IMR-90 (cell line): ENCODE measurements around the gene TNFRSF21. TPM values are rescaled to one million over a fixed set of nuclear protein-coding genes. Genes with fewer than 3 reads are reported as not detected.

Experiments
- ATAC-seq: fragments of 200-7000 bp; cut with Tn5 transposase; 2 replicates; pipeline ENCODE4 v1.9.1; 2020; ENCODE audit warnings: low read depth, mild to moderate bottlenecking, moderate library complexity
- BruUV-seq: library from RNA; stranded (reverse); fragments of 400-500 nt; replicated peaks from 2 replicates; lab custom pipeline; 2021; lab: Mats Ljungman, UMichigan
- CTCF ChIA-PET: fragments of 300-600 bp; formaldehyde crosslinking; extraction: SDS; loops from one replicate; lab custom pipeline; 2021; ENCODE audit warnings: antibody characterized with exemption; lab: Yijun Ruan, JAX
- POLR2A ChIA-PET: fragments of 300-600 bp; sonication (Branson Sonifier 250); formaldehyde crosslinking; loops from one replicate; lab custom pipeline; 2022; ENCODE audit warnings: antibody characterized with exemption; ENCODE audit not compliant: unreplicated experiment; lab: Charles Lee
- DNase-seq: peaks from one replicate; pipeline ENCODE4 v3.0.0; 2013
- H2AFZ ChIP-seq: replicated peaks from 2 replicates; pipeline ENCODE3; 2013; ENCODE audit warnings: low read length, mild to moderate bottlenecking; ENCODE audit not compliant: poor library complexity
- H2AK5ac ChIP-seq: 2 replicates; pipeline ENCODE4 v1.6.1; 2013; ENCODE audit warnings: low read depth, low read length, inconsistent platforms
- H2AK9ac ChIP-seq: replicated peaks from 2 replicates; pipeline ENCODE3; 2013; ENCODE audit warnings: mild to moderate bottlenecking, low read depth, low read length, moderate library complexity; ENCODE audit not compliant: poor library complexity
- H2BK120ac ChIP-seq: 2 replicates; pipeline ENCODE4 v1.6.1; 2013; ENCODE audit warnings: low read depth, low read length, inconsistent platforms
- H2BK15ac ChIP-seq: 3 replicates; pipeline ENCODE4 v1.6.1; 2013; ENCODE audit warnings: low read depth, low read length, inconsistent platforms
- H2BK20ac ChIP-seq: 2 replicates; pipeline ENCODE4 v1.6.1; 2013; ENCODE audit warnings: low read depth, mild to moderate bottlenecking, inconsistent platforms, low read length, moderate library complexity
- H2BK5ac ChIP-seq: 2 replicates; pipeline ENCODE4 v1.6.1; 2013; ENCODE audit warnings: mild to moderate bottlenecking, low read depth, low read length, inconsistent platforms; ENCODE audit not compliant: poor library complexity, severe bottlenecking
- H3K14ac ChIP-seq: replicated peaks from 2 replicates; pipeline ENCODE4 v1.6.1; 2013; ENCODE audit warnings: low read depth, low read length, inconsistent platforms
- H3K18ac ChIP-seq: 2 replicates; pipeline ENCODE4 v1.6.1; 2013; ENCODE audit warnings: low read depth, low read length, control low read depth
- H3K23ac ChIP-seq: 2 replicates; pipeline ENCODE4 v1.6.1; 2013; ENCODE audit warnings: low read depth, low read length, inconsistent platforms
- H3K27ac ChIP-seq: 2 replicates; pipeline ENCODE4 v1.5.1; 2013; ENCODE audit warnings: mild to moderate bottlenecking, control low read depth, low read length; ENCODE audit not compliant: insufficient read depth
- H3K27me3 ChIP-seq: 2 replicates; pipeline ENCODE4 v1.6.1; 2013; ENCODE audit warnings: low read length; ENCODE audit not compliant: control insufficient read depth, insufficient read depth
- H3K36me3 ChIP-seq: 2 replicates; pipeline ENCODE4 v1.6.1; 2013; ENCODE audit warnings: low read length, mixed read lengths; ENCODE audit not compliant: control insufficient read depth, insufficient read depth
- H3K4ac ChIP-seq: 2 replicates; pipeline ENCODE4 v1.6.1; 2013; ENCODE audit warnings: low read depth, low read length, inconsistent platforms
- H3K4me1 ChIP-seq: 2 replicates; pipeline ENCODE4 v1.6.1; 2013; ENCODE audit warnings: low read length, mixed read lengths; ENCODE audit not compliant: control insufficient read depth, insufficient read depth
- H3K4me2 ChIP-seq: 2 replicates; pipeline ENCODE4 v1.6.1; 2013; ENCODE audit warnings: low read depth, mild to moderate bottlenecking, control low read depth, low read length, moderate library complexity
- H3K4me3 ChIP-seq: 2 replicates; pipeline ENCODE4 v1.5.1; 2013; ENCODE audit warnings: low read depth, mild to moderate bottlenecking, control low read depth, low read length, moderate library complexity; ENCODE audit not compliant: insufficient read depth
- H3K56ac ChIP-seq: 2 replicates; pipeline ENCODE4 v1.6.1; 2013; ENCODE audit warnings: low read length, inconsistent platforms; ENCODE audit not compliant: insufficient read depth; ENCODE audit errors: extremely low read depth
- H3K79me1 ChIP-seq, 2 experiments: 2 replicates each; pipeline ENCODE4 v1.6.1; 2013; ENCODE audit warnings: low read length in 2 of 2, inconsistent platforms in 1 of 2, low read depth in 1 of 2
- H3K9ac ChIP-seq: 2 replicates; pipeline ENCODE4 v1.6.1; 2013; ENCODE audit warnings: low read depth, low read length, control low read depth
- H3K9me1 ChIP-seq: 2 replicates; pipeline ENCODE4 v1.6.1; 2013; ENCODE audit warnings: low read length, inconsistent platforms; ENCODE audit not compliant: insufficient read depth
- H3K9me3 ChIP-seq: 2 replicates; pipeline ENCODE4 v1.6.1; 2013; ENCODE audit warnings: low read length; ENCODE audit not compliant: control insufficient read depth, insufficient read depth
- H4K20me1 ChIP-seq: 2 replicates; pipeline ENCODE4 v1.6.1; 2013; ENCODE audit warnings: low read length, inconsistent platforms; ENCODE audit not compliant: insufficient read depth
- H4K5ac ChIP-seq: 2 replicates; pipeline ENCODE4 v1.6.1; 2013; ENCODE audit warnings: mild to moderate bottlenecking, low read depth, low read length, control low read depth
- H4K8ac ChIP-seq, 2 experiments: 2 replicates each; pipeline ENCODE4 v1.6.1; 2013; ENCODE audit warnings: low read depth in 2 of 2, low read length in 2 of 2, control low read depth in 1 of 2, inconsistent platforms in 1 of 2
- H4K91ac ChIP-seq: 2 replicates; pipeline ENCODE4 v1.6.1; 2013; ENCODE audit warnings: low read depth, low read length, inconsistent platforms; ENCODE audit not compliant: insufficient read depth
- CEBPB ChIP-seq: IDR thresholded peaks from 2 replicates; pipeline ENCODE4 v1.6.1; 2012; ENCODE audit warnings: low read depth, low read length, improper control_type of control experiment
- CHD1 ChIP-seq: IDR thresholded peaks from 2 replicates; pipeline ENCODE4 v1.6.1; 2012; ENCODE audit warnings: low read depth, low read length, improper control_type of control experiment
- FOS ChIP-seq: fragments of 150-350 bp; IDR thresholded peaks from 2 replicates; pipeline ENCODE4 v1.6.1; 2016; ENCODE audit warnings: low read depth, low read length
- MAFK ChIP-seq: IDR thresholded peaks from 2 replicates; pipeline ENCODE4 v1.6.1; 2012; ENCODE audit warnings: low read depth, low read length, improper control_type of control experiment
- MAZ ChIP-seq: IDR thresholded peaks from 2 replicates; pipeline ENCODE4 v1.6.1; 2012; ENCODE audit warnings: low read depth, mild to moderate bottlenecking, low read length, improper control_type of control experiment, moderate library complexity, borderline replicate concordance
- RAD21 ChIP-seq: IDR thresholded peaks from 2 replicates; pipeline ENCODE4 v1.6.1; 2012; ENCODE audit warnings: low read length, improper control_type of control experiment
- RCOR1 ChIP-seq: IDR thresholded peaks from 2 replicates; pipeline ENCODE4 v1.6.1; 2012; ENCODE audit warnings: mild to moderate bottlenecking, low read length, improper control_type of control experiment; ENCODE audit not compliant: insufficient replicate concordance
- RFX5 ChIP-seq: IDR thresholded peaks from 2 replicates; pipeline ENCODE4 v1.8.0; 2012; ENCODE audit warnings: low read depth, mild to moderate bottlenecking, low read length, moderate library complexity
- SMC3 ChIP-seq: fragments of 150-350 bp; IDR thresholded peaks from 2 replicates; pipeline ENCODE4 v1.6.1; 2016; ENCODE audit warnings: low read depth, mild to moderate bottlenecking, antibody characterized with exemption, low read length, moderate library complexity
- WGBS, 2 experiments: methylation state at CpG; one replicate each; pipeline versions ENCODE4 v1.1.5 to v1.1.7; 2013; ENCODE audit warnings: missing lambda C conversion rate in 2 of 2; ENCODE audit not compliant: insufficient read length in 1 of 2; ENCODE audit errors: extremely low coverage in 2 of 2; 5-methylcytosine and 5-hydroxymethylcytosine counted together
- dilution Hi-C: fragments of 300-500 bp; cut with HindIII; formaldehyde crosslinking; loops from one replicate; pipeline ENCODE4 v1.14.3; 2018; ENCODE audit warnings: low sequenced_read_pairs; ENCODE audit not compliant: unreplicated experiment
- in situ Hi-C: fragments of 300-500 bp; cut with MboI; formaldehyde crosslinking; loops from 3 replicates; pipeline ENCODE4 v1.14.3; 2019; ENCODE audit warnings: low sequenced_read_pairs, inconsistent platforms, mixed read lengths
- intact Hi-C: fragments of 100-400 bp; cut with micrococcal nuclease; formaldehyde crosslinking; loops from 2 replicates; pipeline ENCODE4 v1.10.0; 2022
- polyA plus RNA-seq, 3 experiments: library from polyadenylated mRNA; depleted of rRNA; stranded (reverse); fragments of >200 nt; gene quantifications; 2 replicates each; pipeline ENCODE4 v1.2.3, GENCODE V29; 2012; ENCODE audit warnings: low replicate concordance in 1 of 3
- total RNA-seq: library from RNA; depleted of rRNA; stranded (reverse); fragments of >200 nt; gene quantifications from 2 replicates; pipeline ENCODE4 v1.2.3, GENCODE V29; 2012
- TF ChIP-seq, protein P1 (sequence below): conservative IDR thresholded peaks from 2 replicates; pipeline ENCODE4 v1.5.1; 2012; ENCODE audit warnings: mild to moderate bottlenecking, low read depth, low read length, improper control_type of control experiment
- TF ChIP-seq, protein P2 (sequence below): fragments of 150-350 bp; IDR thresholded peaks from 2 replicates; pipeline ENCODE4 v1.6.1; 2016; ENCODE audit warnings: low read depth, mild to moderate bottlenecking, low read length, moderate library complexity, borderline replicate concordance
- TF ChIP-seq, protein P3 (sequence below): fragments of 150-350 bp; IDR thresholded peaks from 2 replicates; pipeline ENCODE4 v1.6.1; 2017; ENCODE audit warnings: mild to moderate bottlenecking, antibody characterized with exemption, low read length, low read depth

TNFRSF21 gene
- total and polyA plus RNA-seq, 2 of the 4 experiments (the other 2 are of a cell fraction), result 2.9 to 6.9 TPM

DNA sequence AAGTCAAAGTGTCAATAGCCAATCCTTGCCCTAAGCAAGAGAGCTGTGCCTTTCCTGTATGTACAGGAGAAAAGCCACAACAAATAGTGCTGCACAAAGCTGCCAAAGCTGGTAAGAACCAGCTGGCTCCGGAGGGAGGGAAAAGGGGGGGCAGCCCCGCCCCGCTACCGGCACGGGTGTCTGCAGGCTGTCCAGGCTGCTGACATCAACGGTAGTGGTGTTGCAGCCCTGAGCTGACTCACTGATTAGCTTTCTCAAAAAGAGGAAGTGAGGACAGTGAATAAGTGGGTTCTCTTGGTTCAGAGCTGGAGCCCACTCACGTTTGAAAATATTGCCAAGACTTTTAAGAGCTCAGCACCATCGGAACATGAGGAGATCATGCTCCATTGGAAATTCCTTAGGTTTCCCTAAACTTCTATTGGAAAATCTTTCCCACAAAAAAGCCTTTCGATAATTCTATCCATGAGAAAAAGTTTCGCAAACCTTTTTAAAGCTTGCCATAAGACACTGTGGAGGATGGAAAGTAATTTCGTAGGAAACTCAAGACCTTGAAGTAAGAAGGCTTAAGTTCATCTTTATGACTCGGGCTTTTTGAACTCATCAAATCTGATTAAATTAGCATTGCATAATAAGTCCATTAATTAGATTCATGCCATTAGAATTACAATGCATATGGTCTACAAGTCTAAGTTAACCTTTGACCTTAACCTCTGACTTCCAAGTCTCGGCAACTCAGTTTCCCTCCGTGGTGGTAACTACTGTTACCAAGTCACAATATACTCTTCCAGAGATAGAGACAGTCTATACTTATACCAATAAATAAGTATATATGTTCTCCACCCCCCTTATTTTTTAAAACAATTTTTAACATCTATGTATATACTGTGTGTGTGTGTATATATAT lies 67.0 kb downstream of the TNFRSF21 start:
- no peak overlapping the region for H2AK9ac ChIP-seq
- no peaks in the 10 kb centered on the region for H3K9me3 ChIP-seq
- H2BK120ac ChIP-seq, result no peak overlapping the region
- H3K27ac ChIP-seq, result 0 out of 2 replicates have a peak overlapping the region, but pooled peaks have one; percentile 4
- ATAC-seq (peak; percentile 96), DNase-seq (peak; percentile 90)
- no peak overlapping the region for H2BK20ac ChIP-seq
- peaks cover 3% of the 10 kb centered on the region; the same call in 1 of the 2 replicates for H3K4me1 ChIP-seq
- H3K79me1 ChIP-seq, result peaks cover 0 to 4% of the 10 kb centered on the region in 2 experiments; a peak in 1 of 4 replicates
- ChIA-PET CTCF (no interaction called here), POLR2A (interaction anchor here (0.5 kb wide), 1 partner anchor 47 kb away, joined by 3 read pairs; no protein-coding TSS in a partner anchor)
- H2BK15ac ChIP-seq, result peak overlapping the region; percentile 37; the same call in 1 of the 3 replicates
- H3K56ac ChIP-seq, result no peak overlapping the region
- no peak overlapping the region for H3K23ac ChIP-seq
- 0 out of 2 replicates have a peak, but pooled peaks cover 3% of the 10 kb centered on the region for H3K9me1 ChIP-seq
- H3K14ac ChIP-seq, result no peak overlapping the region
- in situ Hi-C loops, result no loop called here
- no peak overlapping the region; the same call in 1 of the 2 replicates for H4K5ac ChIP-seq
- dilution Hi-C loops, result no loop called here
- H3K4me2 ChIP-seq, result peak overlapping the region; percentile 8; the same call in 1 of the 2 replicates
- H4K8ac ChIP-seq, result peak overlapping the region; percentile 2 to 28; a peak in 1 of 4 replicates
- no peak overlapping the region for H3K9ac ChIP-seq
- no peaks in the 10 kb centered on the region for H3K36me3 ChIP-seq
- 0% methylated on average over 3 of the region's 14 CpGs; no CpG with 5 or more reads in 1 of the 2 experiments for WGBS, 2 experiments
- H4K20me1 ChIP-seq, result no peaks in the 10 kb centered on the region
- H2AK5ac ChIP-seq, result no peak overlapping the region
- no peak overlapping the region for H3K4ac ChIP-seq
- H3K18ac ChIP-seq, result no peak overlapping the region
- H2AFZ ChIP-seq, result peak overlapping the region; percentile 25
- no TSS peak for BruUV-seq
- no peaks in the 10 kb centered on the region for H3K27me3 ChIP-seq
- H3K4me3 ChIP-seq, result no peak overlapping the region
- H2BK5ac ChIP-seq, result peak overlapping the region; percentile 9
- H4K91ac ChIP-seq, result no peak overlapping the region
- intact Hi-C loops, result loop anchor here (5.0 kb wide), 1 partner anchor 75 kb away; no protein-coding TSS in a partner anchor
- TF ChIP-seq CEBPB (peak; percentile 65), RFX5 (no peak), CHD1 (no peak), MAFK (0 out of 2 replicates have a peak, but pooled peaks have one; percentile 21), RCOR1 (no peak), MAZ (peak; percentile 98), RAD21 (no peak), FOS (peak; percentile 67), SMC3 (no peak)
- TF ChIP-seq, protein P1, sequence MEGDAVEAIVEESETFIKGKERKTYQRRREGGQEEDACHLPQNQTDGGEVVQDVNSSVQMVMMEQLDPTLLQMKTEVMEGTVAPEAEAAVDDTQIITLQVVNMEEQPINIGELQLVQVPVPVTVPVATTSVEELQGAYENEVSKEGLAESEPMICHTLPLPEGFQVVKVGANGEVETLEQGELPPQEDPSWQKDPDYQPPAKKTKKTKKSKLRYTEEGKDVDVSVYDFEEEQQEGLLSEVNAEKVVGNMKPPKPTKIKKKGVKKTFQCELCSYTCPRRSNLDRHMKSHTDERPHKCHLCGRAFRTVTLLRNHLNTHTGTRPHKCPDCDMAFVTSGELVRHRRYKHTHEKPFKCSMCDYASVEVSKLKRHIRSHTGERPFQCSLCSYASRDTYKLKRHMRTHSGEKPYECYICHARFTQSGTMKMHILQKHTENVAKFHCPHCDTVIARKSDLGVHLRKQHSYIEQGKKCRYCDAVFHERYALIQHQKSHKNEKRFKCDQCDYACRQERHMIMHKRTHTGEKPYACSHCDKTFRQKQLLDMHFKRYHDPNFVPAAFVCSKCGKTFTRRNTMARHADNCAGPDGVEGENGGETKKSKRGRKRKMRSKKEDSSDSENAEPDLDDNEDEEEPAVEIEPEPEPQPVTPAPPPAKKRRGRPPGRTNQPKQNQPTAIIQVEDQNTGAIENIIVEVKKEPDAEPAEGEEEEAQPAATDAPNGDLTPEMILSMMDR, result no peak
- TF ChIP-seq, protein P2, sequence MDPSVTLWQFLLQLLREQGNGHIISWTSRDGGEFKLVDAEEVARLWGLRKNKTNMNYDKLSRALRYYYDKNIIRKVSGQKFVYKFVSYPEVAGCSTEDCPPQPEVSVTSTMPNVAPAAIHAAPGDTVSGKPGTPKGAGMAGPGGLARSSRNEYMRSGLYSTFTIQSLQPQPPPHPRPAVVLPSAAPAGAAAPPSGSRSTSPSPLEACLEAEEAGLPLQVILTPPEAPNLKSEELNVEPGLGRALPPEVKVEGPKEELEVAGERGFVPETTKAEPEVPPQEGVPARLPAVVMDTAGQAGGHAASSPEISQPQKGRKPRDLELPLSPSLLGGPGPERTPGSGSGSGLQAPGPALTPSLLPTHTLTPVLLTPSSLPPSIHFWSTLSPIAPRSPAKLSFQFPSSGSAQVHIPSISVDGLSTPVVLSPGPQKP, result no peak
- TF ChIP-seq, protein P3, sequence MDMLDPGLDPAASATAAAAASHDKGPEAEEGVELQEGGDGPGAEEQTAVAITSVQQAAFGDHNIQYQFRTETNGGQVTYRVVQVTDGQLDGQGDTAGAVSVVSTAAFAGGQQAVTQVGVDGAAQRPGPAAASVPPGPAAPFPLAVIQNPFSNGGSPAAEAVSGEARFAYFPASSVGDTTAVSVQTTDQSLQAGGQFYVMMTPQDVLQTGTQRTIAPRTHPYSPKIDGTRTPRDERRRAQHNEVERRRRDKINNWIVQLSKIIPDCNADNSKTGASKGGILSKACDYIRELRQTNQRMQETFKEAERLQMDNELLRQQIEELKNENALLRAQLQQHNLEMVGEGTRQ, result no peak
